ENCODE data around the gene NBEA.

Gene NBEA

DNA sequence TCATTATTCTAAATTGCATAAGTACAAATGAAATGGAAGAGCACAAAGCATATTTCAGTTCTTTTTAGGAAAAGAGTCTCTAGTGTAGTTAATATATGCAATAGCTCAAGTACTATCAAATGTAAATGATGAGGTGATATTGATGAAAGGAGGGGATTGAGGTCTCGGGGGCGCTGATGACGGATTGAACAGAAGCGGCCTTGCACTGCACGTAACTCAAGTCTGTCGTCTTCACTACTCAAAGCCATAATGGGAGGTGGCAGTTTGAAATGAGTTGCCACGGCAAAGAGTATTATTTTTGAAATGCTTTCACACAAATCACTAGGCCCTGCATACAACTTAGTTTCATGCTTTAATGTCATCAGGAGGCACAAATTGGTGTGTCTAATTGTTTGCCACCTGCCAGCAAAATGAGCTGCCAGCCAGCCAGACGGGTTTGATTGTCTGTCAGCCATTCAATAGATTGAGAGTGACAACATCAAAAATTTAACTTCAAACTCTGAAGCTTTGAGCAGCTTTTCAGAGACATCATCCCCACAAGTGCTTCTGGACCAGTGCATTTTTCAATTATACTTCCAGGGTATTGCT, 256.6 kb downstream of the NBEA start:
- Histone ChIP-seq H2BK12ac (ENCODE audit: low read length) (no peak overlapping the region), H3K18ac (ENCODE audit: low read length) (no peak overlapping the region), H4K8ac (ENCODE audit: low read depth, low read length) (no peak overlapping the region), H3K4me3 (ENCODE audit: low read length in 2 of 2) (no peak overlapping the region), H2AK5ac (ENCODE audit: low read depth, low read length) (no peak overlapping the region), H3K9me3 (replicated peaks in 1 of 2; ENCODE audit: control insufficient read depth in 2 of 2, insufficient read depth in 1 of 2, low read depth in 1 of 2, low read length in 2 of 2) (no peaks in the 10 kb centered on the region), H4K91ac (ENCODE audit: low read depth, low read length, poor library complexity) (no peak overlapping the region), H2BK120ac (ENCODE audit: low read depth, low read length) (no peak overlapping the region), H3K9ac (ENCODE audit: low read depth, low read length, poor library complexity) (no peak overlapping the region), H3K27me3 (ENCODE audit: control insufficient read depth in 3 of 3, insufficient read depth in 3 of 3, low read depth in 1 of 3, low read length in 3 of 3) (no peaks in the 10 kb centered on the region), H2BK5ac (ENCODE audit: low read length) (no peak overlapping the region), H3K79me1 (ENCODE audit: low read depth, low read length) (no peaks in the 10 kb centered on the region), H3K36me3 (replicated peaks in 1 of 2; ENCODE audit: control insufficient read depth in 2 of 2, insufficient read depth in 2 of 2, low read length in 2 of 2) (peaks cover 2 to 7% of the 10 kb centered on the region in 2 donors), H3K14ac (ENCODE audit: low read length) (no peak overlapping the region), H3K4ac (ENCODE audit: low read length) (no peak overlapping the region), H2AFZ (ENCODE audit: low read length) (no peak overlapping the region), H3K4me2 (ENCODE audit: insufficient read depth, low read length, poor library complexity, severe bottlenecking) (no peak overlapping the region), H2BK15ac (ENCODE audit: low read length) (no peak overlapping the region), H3K27ac (replicated peaks; ENCODE audit: low read length) (no peak overlapping the region), H3K4me1 (ENCODE audit: control insufficient read depth in 2 of 2, insufficient read depth in 1 of 2, low read depth in 1 of 2, low read length in 2 of 2) (peaks cover 0 to 2% of the 10 kb centered on the region in 2 donors), H3K23ac (ENCODE audit: low read depth, low read length, poor library complexity) (no peak overlapping the region)
- DNase-seq (ENCODE audit: low spot score) = no peak
- WGBS, 2 donors (ENCODE audit: extremely low coverage in 2 of 2, insufficient read length in 2 of 2, insufficient replicate concordance in 1 of 2) = no CpG with 5 or more reads among the region's 8 CpGs

DNA sequence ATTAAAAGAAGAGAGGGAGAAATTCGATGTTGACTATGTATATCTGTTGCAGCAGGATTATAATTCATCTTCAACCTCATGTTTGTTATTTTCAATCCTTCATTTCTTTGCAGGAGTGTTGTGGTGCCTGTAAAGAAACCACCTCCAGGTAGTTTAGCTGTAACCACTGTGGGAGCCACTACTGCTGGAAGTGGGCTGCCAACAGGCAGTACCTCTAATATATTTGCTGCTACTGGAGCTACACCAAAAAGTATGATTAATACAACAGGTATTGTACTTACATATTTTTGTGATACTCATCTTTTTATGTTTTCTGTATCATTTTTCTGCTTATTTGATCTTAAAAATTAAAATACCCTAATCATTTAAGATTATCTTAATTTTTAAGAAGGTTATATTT, 266.5 kb downstream of the NBEA start:
- no peaks in the 10 kb centered on the region for H3K79me1 ChIP-seq (ENCODE audit: low read depth, low read length)
- no peaks in the 10 kb centered on the region for H3K36me3 ChIP-seq (replicated peaks in 1 of 2; ENCODE audit: control insufficient read depth in 2 of 2, insufficient read depth in 2 of 2, low read length in 2 of 2)
- no peak overlapping the region for H3K4ac ChIP-seq (ENCODE audit: low read length)
- no peak overlapping the region for H2BK5ac ChIP-seq (ENCODE audit: low read length)
- no peak overlapping the region for H2BK15ac ChIP-seq (ENCODE audit: low read length)
- no peak overlapping the region for H3K14ac ChIP-seq (ENCODE audit: low read length)
- H3K18ac ChIP-seq (ENCODE audit: low read length) = no peak overlapping the region
- H2BK120ac ChIP-seq (ENCODE audit: low read depth, low read length) = no peak overlapping the region
- no peak overlapping the region for H3K27ac ChIP-seq (replicated peaks; ENCODE audit: low read length)
- H3K9me3 ChIP-seq (replicated peaks in 1 of 2; ENCODE audit: control insufficient read depth in 2 of 2, insufficient read depth in 1 of 2, low read depth in 1 of 2, low read length in 2 of 2) = peaks cover 0 to 2% of the 10 kb centered on the region in 2 donors
- H3K27me3 ChIP-seq (ENCODE audit: control insufficient read depth in 3 of 3, insufficient read depth in 3 of 3, low read depth in 1 of 3, low read length in 3 of 3) = no peaks in the 10 kb centered on the region
- no peak overlapping the region for H3K4me3 ChIP-seq (ENCODE audit: low read length in 2 of 2)
- H4K91ac ChIP-seq (ENCODE audit: low read depth, low read length, poor library complexity) = no peak overlapping the region
- H2AFZ ChIP-seq (ENCODE audit: low read length) = no peak overlapping the region
- DNase-seq (ENCODE audit: low spot score) = no peak
- H2BK12ac ChIP-seq (ENCODE audit: low read length) = no peak overlapping the region
- H2AK5ac ChIP-seq (ENCODE audit: low read depth, low read length) = no peak overlapping the region
- H3K23ac ChIP-seq (ENCODE audit: low read depth, low read length, poor library complexity) = no peak overlapping the region
- no peak overlapping the region for H3K9ac ChIP-seq (ENCODE audit: low read depth, low read length, poor library complexity)
- no peak overlapping the region for H4K8ac ChIP-seq (ENCODE audit: low read depth, low read length)
- WGBS, 2 donors (ENCODE audit: extremely low coverage in 2 of 2, insufficient read length in 2 of 2, insufficient replicate concordance in 1 of 2) = no CpG with 5 or more reads among the region's 1 CpG
- H3K4me1 ChIP-seq (ENCODE audit: control insufficient read depth in 2 of 2, insufficient read depth in 1 of 2, low read depth in 1 of 2, low read length in 2 of 2) = no peaks in the 10 kb centered on the region
- H3K4me2 ChIP-seq (ENCODE audit: insufficient read depth, low read length, poor library complexity, severe bottlenecking) = no peak overlapping the region

DNA sequence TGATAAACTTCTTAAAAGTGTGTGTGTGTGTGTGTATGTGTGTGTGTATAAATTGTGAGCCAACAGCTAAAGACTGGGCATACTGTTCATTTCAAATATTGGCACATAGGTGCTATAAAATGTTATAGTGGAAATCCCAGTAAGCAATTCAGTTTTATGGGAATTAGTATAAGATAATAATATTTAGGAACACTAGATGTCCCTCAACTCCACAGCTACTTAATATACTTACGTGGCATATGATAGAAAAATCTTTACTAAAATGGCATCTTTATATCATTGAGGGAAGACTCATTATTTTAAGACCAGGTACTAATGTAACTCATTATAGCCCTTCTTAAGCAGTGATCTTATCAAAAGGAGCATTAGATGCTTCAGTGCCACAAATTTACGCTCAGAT, 268.2 kb downstream of the NBEA start:
- no peak overlapping the region for H2BK12ac ChIP-seq (ENCODE audit: low read length)
- no peaks in the 10 kb centered on the region for H3K4me1 ChIP-seq (ENCODE audit: control insufficient read depth in 2 of 2, insufficient read depth in 1 of 2, low read depth in 1 of 2, low read length in 2 of 2)
- H4K8ac ChIP-seq (ENCODE audit: low read depth, low read length) = no peak overlapping the region
- H3K14ac ChIP-seq (ENCODE audit: low read length) = no peak overlapping the region
- no peak overlapping the region for H3K9ac ChIP-seq (ENCODE audit: low read depth, low read length, poor library complexity)
- H3K79me1 ChIP-seq (ENCODE audit: low read depth, low read length) = no peaks in the 10 kb centered on the region
- H4K91ac ChIP-seq (ENCODE audit: low read depth, low read length, poor library complexity) = no peak overlapping the region
- no peak overlapping the region for H2BK15ac ChIP-seq (ENCODE audit: low read length)
- H3K23ac ChIP-seq (ENCODE audit: low read depth, low read length, poor library complexity) = no peak overlapping the region
- no peak overlapping the region for H2BK5ac ChIP-seq (ENCODE audit: low read length)
- no peak for DNase-seq (ENCODE audit: low spot score)
- no peak overlapping the region for H3K4me2 ChIP-seq (ENCODE audit: insufficient read depth, low read length, poor library complexity, severe bottlenecking)
- no peak overlapping the region for H2BK120ac ChIP-seq (ENCODE audit: low read depth, low read length)
- H3K27ac ChIP-seq (replicated peaks; ENCODE audit: low read length) = no peak overlapping the region
- no peak overlapping the region for H3K4ac ChIP-seq (ENCODE audit: low read length)
- no peak overlapping the region for H3K4me3 ChIP-seq (ENCODE audit: low read length in 2 of 2)
- H3K18ac ChIP-seq (ENCODE audit: low read length) = no peak overlapping the region
- WGBS, 2 donors (ENCODE audit: extremely low coverage in 2 of 2, insufficient read length in 2 of 2, insufficient replicate concordance in 1 of 2) = no CpG with 5 or more reads among the region's 2 CpGs
- no peaks in the 10 kb centered on the region for H3K27me3 ChIP-seq (ENCODE audit: control insufficient read depth in 3 of 3, insufficient read depth in 3 of 3, low read depth in 1 of 3, low read length in 3 of 3)
- H3K9me3 ChIP-seq (replicated peaks in 1 of 2; ENCODE audit: control insufficient read depth in 2 of 2, insufficient read depth in 1 of 2, low read depth in 1 of 2, low read length in 2 of 2) = no peaks in the 10 kb centered on the region
- H3K36me3 ChIP-seq (replicated peaks in 1 of 2; ENCODE audit: control insufficient read depth in 2 of 2, insufficient read depth in 2 of 2, low read length in 2 of 2) = no peaks in the 10 kb centered on the region
- no peak overlapping the region for H2AFZ ChIP-seq (ENCODE audit: low read length)
- no peak overlapping the region for H2AK5ac ChIP-seq (ENCODE audit: low read depth, low read length)

DNA sequence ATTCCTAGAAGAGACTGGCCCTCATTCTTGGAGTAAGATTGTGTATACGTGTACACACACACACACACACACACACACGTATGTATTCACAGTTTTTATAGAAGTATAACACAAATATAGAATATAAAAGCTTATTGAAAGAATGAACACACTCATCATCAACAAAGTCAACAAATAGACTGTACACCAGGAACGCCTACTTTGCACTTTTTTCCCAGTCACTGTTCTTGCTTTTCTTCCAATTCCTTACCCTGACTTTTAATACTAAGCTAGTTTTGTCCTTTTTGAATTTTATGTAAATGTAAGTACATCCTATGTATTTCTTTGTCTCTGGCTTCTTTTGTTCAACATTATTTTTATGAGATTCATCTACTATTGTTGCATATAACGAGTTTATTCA, 269.9 kb downstream of the NBEA start:
- no CpG with 5 or more reads among the region's 4 CpGs for WGBS, 2 donors (ENCODE audit: extremely low coverage in 2 of 2, insufficient read length in 2 of 2, insufficient replicate concordance in 1 of 2)
- no peak for DNase-seq (ENCODE audit: low spot score)

More for the DNA sequence above, 269.9 kb downstream of the NBEA start:
- H2AK5ac ChIP-seq (ENCODE audit: low read depth, low read length) = no peak overlapping the region
- H4K91ac ChIP-seq (ENCODE audit: low read depth, low read length, poor library complexity) = no peak overlapping the region
- H4K8ac ChIP-seq (ENCODE audit: low read depth, low read length) = no peak overlapping the region
- no peaks in the 10 kb centered on the region for H3K4me1 ChIP-seq (ENCODE audit: control insufficient read depth in 2 of 2, insufficient read depth in 1 of 2, low read depth in 1 of 2, low read length in 2 of 2)
- no peak overlapping the region for H3K4me3 ChIP-seq (ENCODE audit: low read length in 2 of 2)
- H3K23ac ChIP-seq (ENCODE audit: low read depth, low read length, poor library complexity) = no peak overlapping the region
- H3K9me3 ChIP-seq (replicated peaks in 1 of 2; ENCODE audit: control insufficient read depth in 2 of 2, insufficient read depth in 1 of 2, low read depth in 1 of 2, low read length in 2 of 2) = no peaks in the 10 kb centered on the region
- no peak overlapping the region for H3K18ac ChIP-seq (ENCODE audit: low read length)
- H2BK15ac ChIP-seq (ENCODE audit: low read length) = no peak overlapping the region
- no peak overlapping the region for H2BK5ac ChIP-seq (ENCODE audit: low read length)
- no peak overlapping the region for H2AFZ ChIP-seq (ENCODE audit: low read length)
- H3K36me3 ChIP-seq (replicated peaks in 1 of 2; ENCODE audit: control insufficient read depth in 2 of 2, insufficient read depth in 2 of 2, low read length in 2 of 2) = no peaks in the 10 kb centered on the region
- H3K79me1 ChIP-seq (ENCODE audit: low read depth, low read length) = no peaks in the 10 kb centered on the region
- H3K4ac ChIP-seq (ENCODE audit: low read length) = no peak overlapping the region
- no peak overlapping the region for H3K27ac ChIP-seq (replicated peaks; ENCODE audit: low read length)
- no peak overlapping the region for H3K4me2 ChIP-seq (ENCODE audit: insufficient read depth, low read length, poor library complexity, severe bottlenecking)
- H3K27me3 ChIP-seq (ENCODE audit: control insufficient read depth in 3 of 3, insufficient read depth in 3 of 3, low read depth in 1 of 3, low read length in 3 of 3) = no peaks in the 10 kb centered on the region
- no peak overlapping the region for H2BK12ac ChIP-seq (ENCODE audit: low read length)
- no peak overlapping the region for H3K9ac ChIP-seq (ENCODE audit: low read depth, low read length, poor library complexity)
- H3K14ac ChIP-seq (ENCODE audit: low read length) = no peak overlapping the region
- no peak overlapping the region for H2BK120ac ChIP-seq (ENCODE audit: low read depth, low read length)
